Adrenal gland (tissue), 12 donors: ENCODE results near the gene KCTD19. TPM values are rescaled to one million over a fixed set of nuclear protein-coding genes. Genes with fewer than 3 reads are reported as not detected.

ENCODE experiments used
- DNase-seq, 7 donors: peaks; one replicate each; pipeline ENCODE4 v3.0.0-alpha.2; 2019 to 2020
- H3K27ac ChIP-seq, 5 donors: fragments of 200-600 bp; sonication (generic) in 4 of 5; 1 replicate in 3 of 5; 2 replicates in 2 of 5; pipeline versions ENCODE4 v1.5.1 to v1.8.0; 2016 to 2020; ENCODE audit warnings: mild to moderate bottlenecking in 1 of 5
- H3K27me3 ChIP-seq: fragments of 200-600 bp; 2 replicates; pipeline ENCODE4 v1.8.0; 2021
- H3K36me3 ChIP-seq, 2 donors: fragments of 200-600 bp; replicated peaks in 1 of 2; 1 replicate in 1 of 2; 2 replicates in 1 of 2; pipeline versions ENCODE4 v1.5.1 to v1.8.0; 2018 to 2022
- H3K4me1 ChIP-seq, 2 donors: fragments of 200-600 bp; replicated peaks in 1 of 2; 1 replicate in 1 of 2; 2 replicates in 1 of 2; pipeline versions ENCODE4 v1.5.1 to v1.8.0; 2018 to 2021
- H3K4me3 ChIP-seq, 4 donors: fragments of 200-600 bp; sonication (generic) in 3 of 4; one replicate each; pipeline ENCODE4 v1.5.1; 2016 to 2018
- H3K9me3 ChIP-seq, 3 donors: fragments of 200-600 bp; sonication (generic) in 1 of 3; replicated peaks in 1 of 3; 1 replicate in 2 of 3; 2 replicates in 1 of 3; pipeline versions ENCODE4 v1.5.1 to v1.8.0; 2016 to 2021
- POLR2A ChIP-seq, 2 donors: fragments of 450-650 bp; IDR thresholded peaks; one replicate each; pipeline ENCODE4 v1.6.1; 2017; ENCODE audit warnings: antibody characterized with exemption in 2 of 2, mild to moderate bottlenecking in 2 of 2, moderate library complexity in 1 of 2
- WGBS, 4 donors: extraction: QIAGEN DNeasy Blood & Tissue Kit in 2 of 4; methylation state at CpG; one replicate each; pipeline versions ENCODE4 v1.1.5 to v1.1.7; 2013 to 2017; 5-methylcytosine and 5-hydroxymethylcytosine counted together
- intact Hi-C, 2 donors: fragments of 100-400 bp; cut with DNase I; formaldehyde crosslinking; loops; one replicate each; pipeline versions ENCODE4 v1.14.1 to v1.15.0; 2022 to 2023
- polyA plus RNA-seq, 3 donors: library from polyadenylated mRNA; stranded (reverse); fragments of 200-250 nt in 2 of 3; fragments of 350-450 nt in 1 of 3; fragmentation: Illumina TruSeq in 1 of 3; extraction: RNeasy Lipid Tissue Mini Kit (QIAGEN cat#74804) in 1 of 3; gene quantifications; one replicate each; pipeline ENCODE4 v1.2.3, GENCODE V29; 2013 to 2014
- total RNA-seq, 9 donors: library from RNA; depleted of rRNA in 4 of 9; stranded (reverse); fragments of >200 nt in 4 of 9; fragments of 120-200 nt in 1 of 9; fragmentation: NEBNext Ultra II Directional in 1 of 9; extraction: Animal tissue kit (Norgen Biotek cat#: 25700) in 1 of 9; gene quantifications; one replicate each; pipeline versions ENCODE4 v1.1.0 to v1.2.4, GENCODE V29; 2013 to 2023
- TF ChIP-seq, protein P1 (sequence below), 6 experiments: fragments of 450-650 bp in 4 of 6; fragments of 200-600 bp in 2 of 6; sonication (generic) in 1 of 6; IDR thresholded peaks; 1 replicate in 5 of 6; 2 replicates in 1 of 6; pipeline versions ENCODE4 v1.5.1 to v1.8.0; 2016 to 2021; ENCODE audit warnings: antibody characterized with exemption in 6 of 6, mild to moderate bottlenecking in 2 of 6, moderate library complexity in 1 of 6
- donor health status: healthy with polysubstance abuse.
- donor health status: Bipolar disorder and iron deficiency.
- donor health status: DM: yes; HTN: yes; CAD: no.
- donor health status: DM: no; HTN: no; CAD: no.
- donor health status: DM: no; HTN: no; CAD: no.
- donor health status: DM: yes; HTN: yes; CAD: no.

The KCTD19 gene
- total and polyA plus RNA-seq, 12 donors: 0.04 to 3.2 (median 0.18) TPM; not detected in 7

DNA sequence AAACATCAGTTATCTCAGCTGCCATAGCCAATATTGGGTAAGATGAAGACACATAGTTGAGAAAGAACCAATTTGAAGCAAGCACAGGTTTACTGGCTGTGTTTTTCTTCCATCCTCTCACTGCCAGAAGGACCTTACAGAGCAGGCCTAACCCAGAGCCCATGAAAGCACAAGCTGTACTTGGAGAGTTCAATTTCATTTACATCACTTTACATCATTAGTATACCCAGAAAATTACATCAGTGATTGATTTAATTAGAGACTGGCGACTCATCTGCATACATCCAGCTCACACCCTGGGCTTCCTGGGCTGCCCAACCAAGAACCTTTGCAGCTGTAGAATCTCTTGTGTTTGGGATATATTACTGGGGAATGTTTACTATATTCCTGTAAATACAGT lies 23.8 kb upstream of the KCTD19 start:
- intact Hi-C loops: no loop called here
- Histone ChIP-seq H3K4me3 (no peak overlapping the region), H3K4me1 (no peaks in the 10 kb centered on the region), H3K27me3 (no peaks in the 10 kb centered on the region), H3K27ac (no peak overlapping the region), H3K9me3 (no peaks in the 10 kb centered on the region), H3K36me3 (no peaks in the 10 kb centered on the region)
- TF ChIP-seq POLR2A (IDR thresholded peaks at IDR 0.05): no peak
- TF ChIP-seq, protein P1, sequence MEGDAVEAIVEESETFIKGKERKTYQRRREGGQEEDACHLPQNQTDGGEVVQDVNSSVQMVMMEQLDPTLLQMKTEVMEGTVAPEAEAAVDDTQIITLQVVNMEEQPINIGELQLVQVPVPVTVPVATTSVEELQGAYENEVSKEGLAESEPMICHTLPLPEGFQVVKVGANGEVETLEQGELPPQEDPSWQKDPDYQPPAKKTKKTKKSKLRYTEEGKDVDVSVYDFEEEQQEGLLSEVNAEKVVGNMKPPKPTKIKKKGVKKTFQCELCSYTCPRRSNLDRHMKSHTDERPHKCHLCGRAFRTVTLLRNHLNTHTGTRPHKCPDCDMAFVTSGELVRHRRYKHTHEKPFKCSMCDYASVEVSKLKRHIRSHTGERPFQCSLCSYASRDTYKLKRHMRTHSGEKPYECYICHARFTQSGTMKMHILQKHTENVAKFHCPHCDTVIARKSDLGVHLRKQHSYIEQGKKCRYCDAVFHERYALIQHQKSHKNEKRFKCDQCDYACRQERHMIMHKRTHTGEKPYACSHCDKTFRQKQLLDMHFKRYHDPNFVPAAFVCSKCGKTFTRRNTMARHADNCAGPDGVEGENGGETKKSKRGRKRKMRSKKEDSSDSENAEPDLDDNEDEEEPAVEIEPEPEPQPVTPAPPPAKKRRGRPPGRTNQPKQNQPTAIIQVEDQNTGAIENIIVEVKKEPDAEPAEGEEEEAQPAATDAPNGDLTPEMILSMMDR (IDR thresholded peaks at IDR 0.05): no peak
- no peak for DNase-seq
- WGBS, 4 donors: 71 to 91% (median 86%) methylated on average over 1 of the region's 1 CpG

DNA sequence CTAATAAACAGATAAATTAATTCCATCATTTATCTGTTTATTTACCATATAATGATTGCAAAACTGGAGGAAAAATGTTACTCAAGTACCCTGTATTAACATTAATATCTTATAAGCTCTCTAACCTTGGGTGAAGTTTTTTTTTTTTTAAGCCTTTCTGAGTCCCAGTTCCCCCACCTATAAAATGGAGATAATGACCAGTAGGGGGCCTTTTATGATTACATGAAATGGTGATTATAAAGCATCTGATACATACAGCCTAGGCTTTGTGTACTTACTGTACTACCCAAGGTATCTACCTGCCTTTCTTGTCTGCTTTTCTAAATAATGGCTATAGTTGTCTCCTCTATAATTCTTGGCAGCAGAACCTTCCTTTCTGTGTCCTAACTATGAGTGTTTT lies 22.6 kb upstream of the KCTD19 start:
- no peak for DNase-seq
- no peaks in the 10 kb centered on the region for H3K27me3 ChIP-seq
- no peaks in the 10 kb centered on the region for H3K9me3 ChIP-seq
- no peaks in the 10 kb centered on the region for H3K4me1 ChIP-seq
- intact Hi-C loops: no loop called here
- H3K36me3 ChIP-seq: no peaks in the 10 kb centered on the region
- no peak for TF ChIP-seq POLR2A (IDR thresholded peaks at IDR 0.05)
- TF ChIP-seq, protein P1 (IDR thresholded peaks at IDR 0.05): peak in 4 of 6 experiments; percentile 19 to 49 (median 30)
- H3K27ac ChIP-seq: no peak overlapping the region
- no peak overlapping the region for H3K4me3 ChIP-seq

DNA sequence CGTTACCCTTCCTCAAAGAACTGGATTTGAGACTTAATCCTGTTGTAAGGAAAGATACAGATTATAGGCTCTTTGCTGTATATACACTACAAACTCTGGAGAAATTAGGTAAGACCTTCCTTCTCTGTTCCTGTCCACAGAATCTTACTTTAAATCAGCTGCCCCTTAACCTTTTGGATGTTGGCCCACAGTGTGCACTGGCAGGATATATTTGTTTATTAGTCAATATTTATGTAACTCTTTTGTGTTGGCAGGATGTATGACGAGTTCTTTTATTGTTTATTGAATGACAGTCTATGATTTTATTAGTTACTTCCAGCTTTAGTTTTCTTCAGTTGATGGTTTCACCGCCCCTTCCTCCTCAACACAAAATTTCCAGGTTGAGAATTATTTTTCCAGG lies 19.8 kb upstream of the KCTD19 start:
- no peak overlapping the region for H3K4me3 ChIP-seq
- no peaks in the 10 kb centered on the region for H3K27me3 ChIP-seq
- TF ChIP-seq POLR2A (IDR thresholded peaks at IDR 0.05): no peak
- TF ChIP-seq, protein P1 (IDR thresholded peaks at IDR 0.05): no peak
- intact Hi-C loops: no loop called here
- no peaks in the 10 kb centered on the region for H3K36me3 ChIP-seq
- H3K4me1 ChIP-seq: no peaks in the 10 kb centered on the region
- peak in 1 of 7 donors; percentile 23 for DNase-seq
- WGBS, 4 donors: 75 to 85% (median 81%) methylated on average over 3 of the region's 3 CpGs
- no peaks in the 10 kb centered on the region for H3K9me3 ChIP-seq
- H3K27ac ChIP-seq: no peak overlapping the region

- H3K27me3 ChIP-seq: no peaks in the 10 kb centered on the region
- no peak for DNase-seq
- no peaks in the 10 kb centered on the region for H3K4me1 ChIP-seq
- H3K27ac ChIP-seq: no peak overlapping the region
- intact Hi-C loops: no loop called here
- WGBS, 4 donors: 57 to 74% (median 69%) methylated on average over 1 of the region's 1 CpG
- H3K4me3 ChIP-seq: no peak overlapping the region
- H3K36me3 ChIP-seq: no peaks in the 10 kb centered on the region
- no peaks in the 10 kb centered on the region for H3K9me3 ChIP-seq
- TF ChIP-seq, protein P1 (IDR thresholded peaks at IDR 0.05): no peak
- no peak for TF ChIP-seq POLR2A (IDR thresholded peaks at IDR 0.05)
Measured at GRCh38 chr16:67345401-67345800, 18.9 kb upstream of the KCTD19 start.
